Ectodermal cell (in vitro differentiated cells): ENCODE data around the gene RAD51B.

Experiments used
- H3K27ac ChIP-seq: 2 replicates; pipeline ENCODE4 v1.7.0; 2013; ENCODE audit warnings: mild to moderate bottlenecking, low read depth, low read length; ENCODE audit not compliant: insufficient read depth, poor library complexity, severe bottlenecking
- H3K27me3 ChIP-seq: 2 replicates; pipeline ENCODE4 v1.7.0; 2013; ENCODE audit warnings: mild to moderate bottlenecking, low read length; ENCODE audit not compliant: insufficient read depth, control insufficient read depth, poor library complexity, severe bottlenecking
- H3K36me3 ChIP-seq: one replicate; pipeline ENCODE4 v1.7.0; 2013; ENCODE audit warnings: low read length; ENCODE audit not compliant: control insufficient read depth, insufficient read depth
- H3K4me1 ChIP-seq: one replicate; pipeline ENCODE4 v1.7.0; 2013; ENCODE audit warnings: low read length; ENCODE audit not compliant: control insufficient read depth, insufficient read depth
- H3K4me3 ChIP-seq: 2 replicates; pipeline ENCODE4 v1.7.0; 2013; ENCODE audit warnings: low read depth, low read length, control low read depth; ENCODE audit not compliant: insufficient read depth
- H3K9me3 ChIP-seq: 2 replicates; pipeline ENCODE4 v1.7.0; 2013; ENCODE audit warnings: mild to moderate bottlenecking, low read length, moderate library complexity; ENCODE audit not compliant: control insufficient read depth
- WGBS, 2 experiments: methylation state at CpG; one replicate each; pipeline ENCODE4 v1.1.7; 2013; ENCODE audit warnings: missing lambda C conversion rate in 2 of 2; 5-methylcytosine and 5-hydroxymethylcytosine counted together

The RAD51B gene

DNA sequence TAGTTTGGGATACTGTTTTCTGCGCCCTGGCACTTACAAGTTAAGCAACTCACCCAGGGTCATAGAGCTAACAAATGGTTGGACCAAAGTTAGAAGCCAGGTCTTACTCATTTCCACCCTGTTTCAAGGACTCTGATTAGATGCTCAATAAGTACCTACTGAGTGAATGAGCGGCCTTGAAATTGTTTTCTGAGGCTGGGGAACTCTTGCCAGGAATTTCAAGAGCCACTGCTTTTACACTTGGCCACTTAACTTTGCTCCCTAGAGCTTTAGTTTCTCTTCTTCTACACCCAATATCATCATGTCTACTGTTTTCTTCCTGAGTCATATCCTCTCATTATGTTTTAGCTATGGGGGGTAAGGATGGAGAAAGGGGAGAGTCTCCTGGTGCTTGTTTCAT lies 541.7 kb downstream of the RAD51B start:
- Histone ChIP-seq H3K4me3 (no peak overlapping the region), H3K27me3 (no peaks in the 10 kb centered on the region), H3K27ac (no peak overlapping the region), H3K4me1 (peaks cover 50% of the 10 kb centered on the region), H3K36me3 (no peaks in the 10 kb centered on the region), H3K9me3 (no peaks in the 10 kb centered on the region)
- 93 to 98% methylated on average over 2 of the region's 2 CpGs for WGBS, 2 experiments

DNA sequence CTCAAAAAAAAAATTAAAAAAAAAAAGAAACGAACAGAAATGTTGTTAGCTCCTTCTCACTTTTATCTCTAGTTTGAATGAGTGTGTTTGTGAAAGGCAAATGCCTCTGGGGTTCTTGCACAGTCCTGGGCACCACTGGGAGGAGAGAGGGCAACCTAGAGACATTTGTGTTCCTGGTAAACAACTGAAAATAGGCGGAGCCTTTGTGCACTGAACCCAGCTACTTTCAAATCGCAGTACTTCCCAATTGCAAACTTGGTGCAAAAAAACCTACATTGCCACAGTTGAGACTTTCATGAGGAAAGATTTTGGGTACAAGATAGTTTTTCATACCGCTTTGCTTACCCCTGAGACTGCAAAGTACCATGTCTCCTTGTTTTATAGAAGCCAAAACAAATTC lies 543.3 kb downstream of the RAD51B start:
- no peaks in the 10 kb centered on the region for H3K9me3 ChIP-seq
- no peak overlapping the region for H3K4me3 ChIP-seq
- no peak overlapping the region for H3K27ac ChIP-seq
- no peaks in the 10 kb centered on the region for H3K36me3 ChIP-seq
- H3K27me3 ChIP-seq: no peaks in the 10 kb centered on the region
- WGBS, 2 experiments: 84 to 90% methylated on average over 4 of the region's 4 CpGs
- peaks cover 58% of the 10 kb centered on the region for H3K4me1 ChIP-seq

DNA sequence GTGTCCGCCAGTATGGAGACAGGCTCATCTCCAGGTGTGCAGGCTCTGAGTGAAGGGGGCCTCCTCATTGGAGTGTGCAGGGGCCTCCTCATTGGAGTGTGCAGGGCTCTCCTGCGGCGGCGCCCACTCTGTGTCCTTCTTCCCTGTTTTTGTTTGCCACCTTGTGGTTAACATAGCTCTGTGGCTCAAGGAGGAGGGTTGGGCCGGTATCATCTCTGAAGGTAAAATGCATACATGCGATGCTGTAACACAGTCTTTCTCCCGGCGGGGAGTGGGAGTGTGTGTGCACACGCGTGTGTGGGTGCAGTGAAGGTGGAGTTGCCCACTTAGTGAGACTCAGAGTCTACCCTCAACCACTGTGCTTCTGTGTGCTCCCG lies 543.9 kb downstream of the RAD51B start:
- H3K36me3 ChIP-seq: no peaks in the 10 kb centered on the region
- WGBS, 2 experiments: 28 to 40% methylated on average over 11 of the region's 11 CpGs
- no peaks in the 10 kb centered on the region for H3K9me3 ChIP-seq
- peak overlapping the region; percentile 99 for H3K27ac ChIP-seq
- no peak overlapping the region for H3K4me3 ChIP-seq
- no peaks in the 10 kb centered on the region for H3K27me3 ChIP-seq
- H3K4me1 ChIP-seq: peaks cover 58% of the 10 kb centered on the region

GRCh38 chr14:68363843-68364767 lies 544.5 kb downstream of the RAD51B start:
- 5 to 7% methylated on average over 34 of the region's 34 CpGs for WGBS, 2 experiments
- H3K4me3 ChIP-seq: peak overlapping the region; percentile 18
- H3K4me1 ChIP-seq: peaks cover 57% of the 10 kb centered on the region

DNA sequence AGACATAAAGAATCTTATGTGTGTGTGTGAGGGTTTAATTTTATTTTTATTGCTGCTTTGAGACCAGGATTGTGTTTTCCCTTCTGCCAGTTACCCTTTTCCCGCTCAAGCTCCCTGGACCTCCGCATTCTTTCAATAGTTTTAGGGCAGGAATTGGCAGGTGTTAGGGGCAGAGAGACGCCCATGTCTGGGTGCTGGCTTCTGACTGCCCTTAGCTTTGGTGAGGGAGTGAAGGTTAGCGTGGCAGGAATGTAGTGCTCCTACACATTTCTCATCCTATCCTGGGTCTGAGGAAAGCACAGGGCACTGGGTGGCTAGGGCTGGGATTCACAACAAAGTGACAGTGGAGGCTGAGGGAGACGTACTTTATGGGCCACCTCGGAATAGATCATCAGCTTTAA lies 545.2 kb downstream of the RAD51B start:
- Histone ChIP-seq H3K27me3 (no peaks in the 10 kb centered on the region), H3K9me3 (no peaks in the 10 kb centered on the region), H3K36me3 (no peaks in the 10 kb centered on the region), H3K27ac (peak overlapping the region; percentile 99), H3K4me3 (no peak overlapping the region), H3K4me1 (peaks cover 52% of the 10 kb centered on the region)
- 34% methylated on average over 6 of the region's 6 CpGs for WGBS, 2 experiments

More at GRCh38 chr14:68363843-68364767, 544.5 kb downstream of the RAD51B start:
- Histone ChIP-seq H3K9me3 (no peaks in the 10 kb centered on the region), H3K27ac (peak overlapping the region; percentile 99), H3K27me3 (no peaks in the 10 kb centered on the region), H3K36me3 (no peaks in the 10 kb centered on the region)

GRCh38 chr14:68365228-68365627 lies 545.6 kb downstream of the RAD51B start:
- H3K27me3 ChIP-seq: no peaks in the 10 kb centered on the region
- H3K36me3 ChIP-seq: no peaks in the 10 kb centered on the region
- H3K4me3 ChIP-seq: no peak overlapping the region
- peak overlapping the region; percentile 99 for H3K27ac ChIP-seq
- 87 to 90% methylated on average over 3 of the region's 3 CpGs for WGBS, 2 experiments
- no peaks in the 10 kb centered on the region for H3K9me3 ChIP-seq
- H3K4me1 ChIP-seq: peaks cover 48% of the 10 kb centered on the region

- Histone ChIP-seq H3K36me3 (no peaks in the 10 kb centered on the region), H3K9me3 (no peaks in the 10 kb centered on the region), H3K4me1 (peaks cover 43% of the 10 kb centered on the region), H3K27ac (no peak overlapping the region), H3K4me3 (no peak overlapping the region), H3K27me3 (no peaks in the 10 kb centered on the region)
- 90 to 97% methylated on average over 2 of the region's 2 CpGs for WGBS, 2 experiments
These were observed 547.1 kb downstream of the RAD51B start for GRCh38 chr14:68366656-68367055.

GRCh38 chr14:68367536-68367935 lies 548.0 kb downstream of the RAD51B start:
- WGBS, 2 experiments: 88 to 89% methylated on average over 5 of the region's 5 CpGs
- Histone ChIP-seq H3K36me3 (no peaks in the 10 kb centered on the region), H3K4me3 (no peak overlapping the region), H3K4me1 (peaks cover 47% of the 10 kb centered on the region), H3K27me3 (no peaks in the 10 kb centered on the region), H3K27ac (no peak overlapping the region), H3K9me3 (no peaks in the 10 kb centered on the region)

DNA sequence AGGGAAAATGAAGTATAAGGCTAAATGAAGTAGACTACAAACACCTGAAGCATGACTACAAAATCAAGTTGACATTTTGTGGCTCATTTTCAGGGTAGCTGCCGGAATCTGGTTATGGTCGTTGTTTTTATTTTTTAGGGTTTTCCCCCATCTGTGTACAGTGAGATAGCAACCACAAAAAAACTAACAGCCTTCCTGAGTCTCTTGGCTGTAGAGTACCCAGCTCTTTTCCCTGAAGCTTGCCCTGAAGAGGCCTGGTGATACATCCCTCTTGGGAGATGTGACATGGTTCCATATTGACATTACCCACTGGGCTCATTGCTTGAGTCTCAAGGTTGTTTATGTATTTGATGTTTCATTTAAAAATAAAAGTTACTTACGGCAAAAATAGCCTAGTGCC lies 549.3 kb downstream of the RAD51B start:
- no peak overlapping the region for H3K4me3 ChIP-seq
- 92 to 94% methylated on average over 3 of the region's 3 CpGs for WGBS, 2 experiments
- no peak overlapping the region for H3K27ac ChIP-seq
- no peaks in the 10 kb centered on the region for H3K9me3 ChIP-seq
- peaks cover 36% of the 10 kb centered on the region for H3K4me1 ChIP-seq
- H3K27me3 ChIP-seq: no peaks in the 10 kb centered on the region
- H3K36me3 ChIP-seq: no peaks in the 10 kb centered on the region

DNA sequence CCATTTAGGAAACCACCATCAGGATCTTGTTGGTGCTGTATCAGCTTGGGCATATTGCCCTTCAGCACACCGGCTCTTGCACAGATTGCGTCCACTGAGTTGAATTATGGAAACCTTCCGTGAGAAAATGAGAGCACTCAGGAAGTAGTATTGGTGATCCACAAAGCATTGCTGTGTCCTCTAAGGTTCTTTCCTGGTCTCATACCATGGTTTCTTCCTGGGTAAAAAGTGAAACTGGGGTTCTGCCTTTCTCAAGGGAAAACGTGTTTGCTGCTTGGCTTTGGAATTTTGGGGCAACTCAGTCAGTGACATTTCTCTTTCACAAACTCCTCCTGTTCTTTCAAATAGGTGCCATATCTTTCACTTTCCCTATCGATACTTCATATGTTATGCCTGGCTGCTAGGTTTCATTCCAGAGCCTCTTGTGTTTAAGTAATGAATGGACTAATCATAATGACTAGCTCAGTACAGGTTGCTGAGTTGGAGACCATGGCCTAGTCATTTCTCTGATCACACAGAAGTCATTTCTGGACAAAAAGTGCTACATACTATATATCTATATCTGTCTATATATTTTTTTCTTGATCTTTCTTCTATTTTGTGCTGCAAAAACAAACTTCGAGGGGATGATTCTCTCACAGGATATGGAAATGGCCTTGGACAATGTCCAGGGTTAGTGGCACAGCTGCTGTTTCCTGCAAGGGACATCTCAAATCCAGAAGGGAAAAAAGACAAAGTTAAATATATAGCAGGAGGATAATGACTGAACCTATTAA lies 549.9 kb downstream of the RAD51B start:
- Histone ChIP-seq H3K4me3 (no peak overlapping the region), H3K9me3 (no peaks in the 10 kb centered on the region), H3K4me1 (peaks cover 29% of the 10 kb centered on the region), H3K27ac (no peak overlapping the region), H3K27me3 (no peaks in the 10 kb centered on the region), H3K36me3 (no peaks in the 10 kb centered on the region)
- 95 to 97% methylated on average over 5 to 6 of the region's 6 CpGs for WGBS, 2 experiments
